Stomach (tissue), 4 donors: ENCODE measurements around the gene TBX3.

ENCODE experiments used
- POLR2A ChIP-seq, 4 donors: fragments of 450-650 bp; IDR thresholded peaks; one replicate each; pipeline ENCODE4 v1.6.1; 2016; ENCODE audit warnings: antibody characterized with exemption in 4 of 4, control low read depth in 2 of 4, mild to moderate bottlenecking in 1 of 4, moderate library complexity in 1 of 4
- POLR2AphosphoS5 ChIP-seq, 3 donors: sonication (generic); formaldehyde crosslinking; IDR thresholded peaks; one replicate each; pipeline ENCODE4 v1.6.1; 2016; ENCODE audit warnings: antibody characterized with exemption in 3 of 3

- TF ChIP-seq POLR2A (IDR thresholded peaks at IDR 0.05) (no peak), POLR2AphosphoS5 (IDR thresholded peaks at IDR 0.05) (no peak)
These were observed 19.1 kb upstream of the TBX3 start for GRCh38 chr12:114703060-114703493.
